D721Med (cell line): Measurements from ENCODE around the gene CLEC4F.

Experiments used
- DNase-seq: peaks from one replicate; pipeline ENCODE4 v3.0.0; 2011; ENCODE audit warnings: low spot score; ENCODE audit not compliant: insufficient read length
- FAIRE-seq: peaks from 2 replicates; lab custom pipeline; 2011; peaks lifted over from hg19 to GRCh38; lab: Jason Lieb, UNC
- TF ChIP-seq, protein P1 (sequence below): IDR thresholded peaks from 2 replicates; pipeline ENCODE4 v1.5.1; 2012; ENCODE audit warnings: mild to moderate bottlenecking, control low read depth; ENCODE audit not compliant: insufficient read depth; ENCODE audit errors: missing control alignments

CLEC4F gene

DNA sequence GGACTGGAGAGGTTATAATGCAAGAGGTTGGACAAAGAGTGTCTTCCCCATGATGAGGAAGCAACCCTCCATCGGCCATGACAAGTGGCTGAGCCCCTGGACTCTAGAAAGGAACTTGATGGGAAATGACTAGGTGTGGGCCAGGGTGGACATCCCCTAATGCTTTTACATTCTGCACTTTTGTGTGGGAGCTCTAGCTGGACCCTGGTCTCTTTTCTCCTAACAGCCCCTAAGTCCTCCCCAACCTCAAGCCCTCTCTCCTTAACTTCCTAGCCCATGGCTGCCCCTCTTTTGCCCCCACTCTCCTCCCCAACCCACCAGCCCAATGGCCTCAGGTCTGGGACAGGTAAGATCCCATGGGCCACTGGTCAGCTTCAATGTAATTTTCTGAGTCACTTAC, 12.8 kb upstream of the CLEC4F start:
- no peak for FAIRE-seq
- TF ChIP-seq, protein P1, sequence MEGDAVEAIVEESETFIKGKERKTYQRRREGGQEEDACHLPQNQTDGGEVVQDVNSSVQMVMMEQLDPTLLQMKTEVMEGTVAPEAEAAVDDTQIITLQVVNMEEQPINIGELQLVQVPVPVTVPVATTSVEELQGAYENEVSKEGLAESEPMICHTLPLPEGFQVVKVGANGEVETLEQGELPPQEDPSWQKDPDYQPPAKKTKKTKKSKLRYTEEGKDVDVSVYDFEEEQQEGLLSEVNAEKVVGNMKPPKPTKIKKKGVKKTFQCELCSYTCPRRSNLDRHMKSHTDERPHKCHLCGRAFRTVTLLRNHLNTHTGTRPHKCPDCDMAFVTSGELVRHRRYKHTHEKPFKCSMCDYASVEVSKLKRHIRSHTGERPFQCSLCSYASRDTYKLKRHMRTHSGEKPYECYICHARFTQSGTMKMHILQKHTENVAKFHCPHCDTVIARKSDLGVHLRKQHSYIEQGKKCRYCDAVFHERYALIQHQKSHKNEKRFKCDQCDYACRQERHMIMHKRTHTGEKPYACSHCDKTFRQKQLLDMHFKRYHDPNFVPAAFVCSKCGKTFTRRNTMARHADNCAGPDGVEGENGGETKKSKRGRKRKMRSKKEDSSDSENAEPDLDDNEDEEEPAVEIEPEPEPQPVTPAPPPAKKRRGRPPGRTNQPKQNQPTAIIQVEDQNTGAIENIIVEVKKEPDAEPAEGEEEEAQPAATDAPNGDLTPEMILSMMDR, result no peak
- no peak for DNase-seq

DNA sequence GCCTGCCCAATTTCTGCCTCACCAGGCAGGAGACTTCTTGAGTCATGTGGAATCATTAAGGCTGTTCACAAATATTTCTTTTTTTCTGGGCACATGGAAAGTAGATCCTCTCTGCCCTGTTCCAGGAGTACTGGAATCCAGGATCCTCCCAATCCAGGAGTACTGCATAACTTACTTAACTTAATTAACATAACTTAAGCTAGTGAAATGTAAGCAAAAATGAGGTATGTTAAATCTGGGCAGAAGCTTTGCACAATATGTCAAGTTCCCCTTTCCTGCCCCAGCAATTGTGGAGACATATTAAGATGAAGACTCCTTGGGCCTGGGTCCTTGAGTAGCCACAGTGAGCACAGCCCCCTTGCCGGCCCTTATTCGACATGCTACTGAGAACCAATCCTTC, 12.0 kb upstream of the CLEC4F start:
- FAIRE-seq (no peak), DNase-seq (no peak)
- TF ChIP-seq, protein P1, result no peak

- DNase-seq, result no peak
- FAIRE-seq, result no peak
- TF ChIP-seq, protein P1, result no peak
Measured at GRCh38 chr2:70831861-70832260, 11.5 kb upstream of the CLEC4F start.

DNA sequence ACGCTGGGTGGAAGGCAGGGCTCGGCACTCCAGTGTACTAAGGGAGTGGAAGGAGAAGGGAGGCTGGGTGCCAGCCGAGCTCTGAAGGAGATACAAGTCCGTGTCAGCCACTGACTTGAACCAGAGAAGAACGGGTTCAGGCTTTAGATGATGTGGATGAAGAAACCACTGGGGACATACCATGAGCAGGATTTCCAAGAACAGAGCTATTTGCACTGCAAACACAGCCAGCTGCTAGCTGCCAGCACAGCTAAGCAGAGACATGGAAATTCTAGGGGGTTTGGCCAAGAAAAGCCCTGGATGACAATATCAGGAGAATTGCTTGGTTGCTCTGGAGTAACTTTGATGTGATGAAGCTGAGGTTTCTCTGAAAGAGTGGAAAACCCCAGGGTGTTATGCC, 10.0 kb upstream of the CLEC4F start:
- FAIRE-seq, result no peak
- TF ChIP-seq, protein P1, result no peak
- no peak for DNase-seq

- FAIRE-seq (no peak), DNase-seq (no peak)
- TF ChIP-seq, protein P1, result no peak
Measured at GRCh38 chr2:70829916-70830315, 9.5 kb upstream of the CLEC4F start.

DNA sequence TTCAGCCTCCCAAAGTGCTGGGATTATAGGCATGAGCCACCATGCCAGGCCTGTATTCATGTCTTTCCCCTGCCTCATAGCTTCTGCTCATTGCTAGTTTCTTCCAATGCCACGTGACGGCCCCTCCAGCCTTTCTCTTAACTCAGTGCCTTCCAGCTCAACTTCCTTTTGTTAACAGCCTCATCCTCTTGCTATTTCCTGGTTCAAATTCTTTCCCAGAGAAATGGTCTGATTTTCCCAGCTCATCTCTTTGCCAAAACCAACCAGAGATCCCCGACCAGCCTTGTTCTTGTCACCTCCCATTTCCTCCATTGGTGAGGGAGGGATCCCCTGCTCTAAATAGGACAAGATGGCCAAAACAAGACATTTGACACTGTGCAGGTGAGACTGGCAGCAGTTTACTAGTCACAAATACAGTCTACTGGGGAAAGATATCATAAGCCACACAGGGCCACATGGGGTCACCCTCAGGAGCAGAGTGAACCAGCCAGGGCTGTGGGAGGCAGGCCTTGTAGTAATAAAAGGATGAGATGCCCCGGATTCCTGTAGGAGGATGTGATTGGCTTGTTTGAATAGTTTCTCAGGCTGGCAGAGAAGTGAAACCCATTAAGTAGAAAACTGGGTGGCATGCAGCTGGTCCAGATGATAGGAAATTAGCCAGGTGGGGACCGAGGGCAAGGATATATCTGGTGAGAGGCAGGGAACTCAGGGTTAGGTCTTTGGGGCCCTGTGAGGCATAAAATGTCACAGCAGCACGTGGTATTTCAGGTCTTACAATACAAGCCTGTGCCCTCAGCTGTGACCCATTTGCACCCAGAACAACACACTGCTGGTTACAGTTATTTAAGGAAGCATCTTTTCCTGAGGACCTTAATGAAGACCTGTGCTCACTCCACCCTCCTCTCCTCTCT, 8.8 kb upstream of the CLEC4F start:
- DNase-seq (no peak), FAIRE-seq (no peak)
- TF ChIP-seq, protein P1, result no peak

DNA sequence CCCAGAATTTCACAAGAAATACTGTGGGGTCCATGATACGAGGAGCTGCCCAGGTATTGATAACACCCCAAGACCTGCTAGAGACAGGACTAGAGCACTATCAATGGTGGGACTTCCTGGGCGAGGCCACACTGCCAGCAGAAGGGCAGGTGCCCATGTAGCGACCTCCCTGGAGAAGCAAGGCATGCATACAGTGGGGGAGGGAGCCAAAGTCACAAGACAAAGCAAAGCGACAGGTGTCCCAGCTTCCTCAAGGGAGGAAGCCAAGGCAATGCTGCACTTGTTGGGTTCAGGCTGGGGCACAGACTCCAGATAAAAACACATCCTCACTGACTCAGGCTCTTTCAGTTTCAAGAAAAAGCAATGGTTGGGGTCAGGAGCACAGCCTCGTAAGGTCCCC, 7.7 kb upstream of the CLEC4F start:
- DNase-seq (no peak), FAIRE-seq (no peak)
- TF ChIP-seq, protein P1, result no peak
